H1 (cell line): Measurements from ENCODE around the gene CLDN4. TPM values are rescaled to one million over a fixed set of nuclear protein-coding genes. Genes with fewer than 3 reads are reported as not detected.

ENCODE experiments used
- BRCA1 ChIP-seq: IDR thresholded peaks from 2 replicates; pipeline ENCODE4 v1.6.1; 2012; ENCODE audit warnings: low read depth, low read length, improper control_type of control experiment
- EP300 ChIP-seq, 2 experiments: IDR thresholded peaks; 1 replicate in 1 of 2; 2 replicates in 1 of 2; pipeline ENCODE4 v1.6.1; 2011 to 2012; ENCODE audit warnings: low read depth in 2 of 2, low read length in 2 of 2, mild to moderate bottlenecking in 2 of 2, borderline replicate concordance in 1 of 2, inconsistent platforms in 1 of 2, moderate library complexity in 1 of 2
- POU5F1 ChIP-seq: IDR thresholded peaks from 2 replicates; pipeline ENCODE4 v1.6.1; 2011; ENCODE audit warnings: low read depth, mild to moderate bottlenecking, low read length, moderate library complexity
- SP1 ChIP-seq: IDR thresholded peaks from 2 replicates; pipeline ENCODE4 v1.6.1; 2011; ENCODE audit warnings: low read depth, low read length
- TEAD4 ChIP-seq: IDR thresholded peaks from 2 replicates; pipeline ENCODE4 v1.6.1; 2012; ENCODE audit warnings: low read depth, low read length, inconsistent platforms, mixed read lengths
- USF2 ChIP-seq: IDR thresholded peaks from 2 replicates; pipeline ENCODE4 v1.6.1; 2011; ENCODE audit warnings: low read length, improper control_type of control experiment
- ZNF274 ChIP-seq: IDR thresholded peaks from 2 replicates; pipeline ENCODE4 v1.7.0; 2012; ENCODE audit warnings: low read length, borderline replicate concordance; ENCODE audit errors: extremely low read depth
- polyA plus RNA-seq, 7 experiments: library from polyadenylated mRNA; depleted of rRNA in 3 of 7; stranded (reverse) in 5 of 7; unstranded in 2 of 7; fragments of >200 nt in 5 of 7; fragments of 200-250 nt in 2 of 7; gene quantifications; 1 replicate in 5 of 7; 2 replicates in 1 of 7; 4 replicates in 1 of 7; pipeline versions ENCODE4 v1.2.1 to v1.2.3, GENCODE V29; 2011 to 2013; ENCODE audit warnings: missing spikeins in 2 of 7, mixed read lengths in 2 of 7
- total RNA-seq: library from RNA; stranded (reverse); fragmentation: NEBNext Ultra II Directional; extraction: Animal tissue kit (Norgen Biotek cat#: 25700); gene quantifications from 2 replicates; pipeline ENCODE4 v1.2.1, GENCODE V29; 2021
- TF ChIP-seq, protein P1 (sequence below): fragments of 300-600 bp; sonication (generic); IDR thresholded peaks from 2 replicates; pipeline ENCODE4 v1.7.1; 2012; ENCODE audit warnings: low read length, moderate library complexity, mild to moderate bottlenecking, inconsistent platforms; ENCODE audit not compliant: insufficient replicate concordance

Gene CLDN4
- total and polyA plus RNA-seq, 2 of the 8 experiments (the other 6 are each of a cell fraction or from before 2014, with no cell fraction given) = 28.0 to 69.3 TPM

DNA sequence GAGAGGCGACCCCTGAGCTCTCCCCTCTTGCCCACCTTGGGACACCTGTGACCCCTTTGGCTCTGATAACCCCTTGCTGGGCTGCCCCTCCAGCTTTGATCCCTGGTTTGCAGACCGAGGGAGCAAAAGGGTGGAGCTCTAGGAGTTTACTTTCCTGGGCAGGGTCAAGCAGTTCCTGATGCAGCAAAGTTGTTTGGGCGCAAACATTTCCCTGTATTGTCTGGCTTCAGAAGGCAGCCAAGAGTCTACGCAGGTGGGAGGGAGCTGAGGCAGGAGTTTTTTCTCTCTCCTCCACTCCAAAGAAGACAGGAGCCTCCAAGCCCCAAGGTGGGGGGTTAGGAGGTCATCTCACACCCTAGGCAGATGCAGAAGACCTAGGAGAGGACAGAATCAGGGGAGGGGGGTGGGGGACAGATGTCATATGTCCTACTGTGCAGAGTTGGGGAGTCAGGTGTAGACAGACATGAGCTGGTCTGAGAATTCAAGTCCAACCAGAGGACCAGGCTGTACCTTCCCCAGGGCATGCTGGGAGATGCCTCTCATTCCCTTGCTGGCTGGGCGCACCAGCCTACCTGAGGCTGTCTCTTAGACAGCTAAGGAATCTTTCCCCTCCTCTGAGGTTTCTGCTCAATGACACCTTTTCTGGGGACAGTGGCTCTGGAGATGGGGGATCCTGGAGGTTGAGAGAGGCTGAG is 50.7 kb downstream of the CLDN4 start (continued):
- TF ChIP-seq, protein P1, sequence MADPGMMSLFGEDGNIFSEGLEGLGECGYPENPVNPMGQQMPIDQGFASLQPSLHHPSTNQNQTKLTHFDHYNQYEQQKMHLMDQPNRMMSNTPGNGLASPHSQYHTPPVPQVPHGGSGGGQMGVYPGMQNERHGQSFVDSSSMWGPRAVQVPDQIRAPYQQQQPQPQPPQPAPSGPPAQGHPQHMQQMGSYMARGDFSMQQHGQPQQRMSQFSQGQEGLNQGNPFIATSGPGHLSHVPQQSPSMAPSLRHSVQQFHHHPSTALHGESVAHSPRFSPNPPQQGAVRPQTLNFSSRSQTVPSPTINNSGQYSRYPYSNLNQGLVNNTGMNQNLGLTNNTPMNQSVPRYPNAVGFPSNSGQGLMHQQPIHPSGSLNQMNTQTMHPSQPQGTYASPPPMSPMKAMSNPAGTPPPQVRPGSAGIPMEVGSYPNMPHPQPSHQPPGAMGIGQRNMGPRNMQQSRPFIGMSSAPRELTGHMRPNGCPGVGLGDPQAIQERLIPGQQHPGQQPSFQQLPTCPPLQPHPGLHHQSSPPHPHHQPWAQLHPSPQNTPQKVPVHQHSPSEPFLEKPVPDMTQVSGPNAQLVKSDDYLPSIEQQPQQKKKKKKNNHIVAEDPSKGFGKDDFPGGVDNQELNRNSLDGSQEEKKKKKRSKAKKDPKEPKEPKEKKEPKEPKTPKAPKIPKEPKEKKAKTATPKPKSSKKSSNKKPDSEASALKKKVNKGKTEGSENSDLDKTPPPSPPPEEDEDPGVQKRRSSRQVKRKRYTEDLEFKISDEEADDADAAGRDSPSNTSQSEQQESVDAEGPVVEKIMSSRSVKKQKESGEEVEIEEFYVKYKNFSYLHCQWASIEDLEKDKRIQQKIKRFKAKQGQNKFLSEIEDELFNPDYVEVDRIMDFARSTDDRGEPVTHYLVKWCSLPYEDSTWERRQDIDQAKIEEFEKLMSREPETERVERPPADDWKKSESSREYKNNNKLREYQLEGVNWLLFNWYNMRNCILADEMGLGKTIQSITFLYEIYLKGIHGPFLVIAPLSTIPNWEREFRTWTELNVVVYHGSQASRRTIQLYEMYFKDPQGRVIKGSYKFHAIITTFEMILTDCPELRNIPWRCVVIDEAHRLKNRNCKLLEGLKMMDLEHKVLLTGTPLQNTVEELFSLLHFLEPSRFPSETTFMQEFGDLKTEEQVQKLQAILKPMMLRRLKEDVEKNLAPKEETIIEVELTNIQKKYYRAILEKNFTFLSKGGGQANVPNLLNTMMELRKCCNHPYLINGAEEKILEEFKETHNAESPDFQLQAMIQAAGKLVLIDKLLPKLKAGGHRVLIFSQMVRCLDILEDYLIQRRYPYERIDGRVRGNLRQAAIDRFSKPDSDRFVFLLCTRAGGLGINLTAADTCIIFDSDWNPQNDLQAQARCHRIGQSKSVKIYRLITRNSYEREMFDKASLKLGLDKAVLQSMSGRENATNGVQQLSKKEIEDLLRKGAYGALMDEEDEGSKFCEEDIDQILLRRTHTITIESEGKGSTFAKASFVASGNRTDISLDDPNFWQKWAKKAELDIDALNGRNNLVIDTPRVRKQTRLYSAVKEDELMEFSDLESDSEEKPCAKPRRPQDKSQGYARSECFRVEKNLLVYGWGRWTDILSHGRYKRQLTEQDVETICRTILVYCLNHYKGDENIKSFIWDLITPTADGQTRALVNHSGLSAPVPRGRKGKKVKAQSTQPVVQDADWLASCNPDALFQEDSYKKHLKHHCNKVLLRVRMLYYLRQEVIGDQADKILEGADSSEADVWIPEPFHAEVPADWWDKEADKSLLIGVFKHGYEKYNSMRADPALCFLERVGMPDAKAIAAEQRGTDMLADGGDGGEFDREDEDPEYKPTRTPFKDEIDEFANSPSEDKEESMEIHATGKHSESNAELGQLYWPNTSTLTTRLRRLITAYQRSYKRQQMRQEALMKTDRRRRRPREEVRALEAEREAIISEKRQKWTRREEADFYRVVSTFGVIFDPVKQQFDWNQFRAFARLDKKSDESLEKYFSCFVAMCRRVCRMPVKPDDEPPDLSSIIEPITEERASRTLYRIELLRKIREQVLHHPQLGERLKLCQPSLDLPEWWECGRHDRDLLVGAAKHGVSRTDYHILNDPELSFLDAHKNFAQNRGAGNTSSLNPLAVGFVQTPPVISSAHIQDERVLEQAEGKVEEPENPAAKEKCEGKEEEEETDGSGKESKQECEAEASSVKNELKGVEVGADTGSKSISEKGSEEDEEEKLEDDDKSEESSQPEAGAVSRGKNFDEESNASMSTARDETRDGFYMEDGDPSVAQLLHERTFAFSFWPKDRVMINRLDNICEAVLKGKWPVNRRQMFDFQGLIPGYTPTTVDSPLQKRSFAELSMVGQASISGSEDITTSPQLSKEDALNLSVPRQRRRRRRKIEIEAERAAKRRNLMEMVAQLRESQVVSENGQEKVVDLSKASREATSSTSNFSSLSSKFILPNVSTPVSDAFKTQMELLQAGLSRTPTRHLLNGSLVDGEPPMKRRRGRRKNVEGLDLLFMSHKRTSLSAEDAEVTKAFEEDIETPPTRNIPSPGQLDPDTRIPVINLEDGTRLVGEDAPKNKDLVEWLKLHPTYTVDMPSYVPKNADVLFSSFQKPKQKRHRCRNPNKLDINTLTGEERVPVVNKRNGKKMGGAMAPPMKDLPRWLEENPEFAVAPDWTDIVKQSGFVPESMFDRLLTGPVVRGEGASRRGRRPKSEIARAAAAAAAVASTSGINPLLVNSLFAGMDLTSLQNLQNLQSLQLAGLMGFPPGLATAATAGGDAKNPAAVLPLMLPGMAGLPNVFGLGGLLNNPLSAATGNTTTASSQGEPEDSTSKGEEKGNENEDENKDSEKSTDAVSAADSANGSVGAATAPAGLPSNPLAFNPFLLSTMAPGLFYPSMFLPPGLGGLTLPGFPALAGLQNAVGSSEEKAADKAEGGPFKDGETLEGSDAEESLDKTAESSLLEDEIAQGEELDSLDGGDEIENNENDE = no peak
- TF ChIP-seq SP1 (no peak), TEAD4 (no peak), POU5F1 (no peak), USF2 (no peak), BRCA1 (no peak), EP300 (IDR thresholded peaks at IDR 0.05; ENCODE audit: borderline replicate concordance in 1 of 2, low read depth in 2 of 2, low read length in 2 of 2) (no peak), ZNF274 (no peak)
